K562 (cell line): Measurements from ENCODE around the gene ZNF439. TPM values are rescaled to one million over a fixed set of nuclear protein-coding genes. Genes with fewer than 3 reads are reported as not detected.

ENCODE experiments used
- ATAC-seq: fragments of 200-7000 bp; cut with Tn5 transposase; 3 replicates; pipeline ENCODE4 v1.9.1; 2020; ENCODE audit warnings: moderate library complexity
- BruUV-seq: library from RNA; stranded (reverse); fragments of 400-500 nt; replicated peaks from 2 replicates; lab custom pipeline; 2021; lab: Mats Ljungman, UMichigan
- CTCF ChIA-PET: fragments of 300-600 bp; formaldehyde crosslinking; extraction: SDS; loops from one replicate; lab custom pipeline; 2021; ENCODE audit warnings: low intra/inter-chr PET ratio; lab: Yijun Ruan, JAX
- POLR2A ChIA-PET: fragments of 300-600, 350-650 bp; sonication (Branson Sonifier 250); formaldehyde crosslinking; extraction: SDS; loops from one replicate; lab custom pipeline; 2021; ENCODE audit warnings: antibody characterized with exemption, inconsistent platforms; lab: Yijun Ruan, JAX
- DNase-seq, 4 experiments: peaks; one replicate each; pipeline versions ENCODE4 v3.0.0 to v3.0.0-alpha.2; 2011 to 2018; ENCODE audit warnings: low spot score in 3 of 4, mixed read lengths in 3 of 4; ENCODE audit errors: extremely low read depth in 1 of 4
- FAIRE-seq: peaks from 2 replicates; lab custom pipeline; 2011; peaks lifted over from hg19 to GRCh38; lab: Jason Lieb, UNC
- H2AFZ ChIP-seq: 2 replicates; pipeline ENCODE4 v1.6.0; 2011; ENCODE audit warnings: low read depth, low read length, control low read depth, inconsistent platforms
- H3K27ac ChIP-seq: fragments of 200-600 bp; 3 replicates; pipeline ENCODE4 v1.8.0; 2011; ENCODE audit warnings: low read depth, mild to moderate bottlenecking, control low read depth, inconsistent platforms, low read length, moderate library complexity, mixed read lengths; ENCODE audit errors: extremely low read depth
- H3K27me3 ChIP-seq, 2 experiments: fragments of 300-600 bp in 1 of 2; 2 replicates in 1 of 2; 3 replicates in 1 of 2; pipeline versions ENCODE4 v1.6.0 to v1.8.0; 2011; ENCODE audit warnings: inconsistent platforms in 2 of 2, low read length in 2 of 2, mild to moderate bottlenecking in 1 of 2, mixed read lengths in 1 of 2, moderate library complexity in 1 of 2; ENCODE audit not compliant: control insufficient read depth in 2 of 2, insufficient read depth in 2 of 2
- H3K36me3 ChIP-seq: fragments of 300-600 bp; 3 replicates; pipeline ENCODE4 v1.8.0; 2011; ENCODE audit warnings: mild to moderate bottlenecking, low read length, inconsistent platforms; ENCODE audit not compliant: control insufficient read depth, insufficient read depth
- H3K4me1 ChIP-seq, 2 experiments: fragments of 200-600 bp in 1 of 2; replicated peaks in 1 of 2; 2 replicates in 1 of 2; 3 replicates in 1 of 2; pipeline versions ENCODE4 v1.5.1 to v1.8.0; 2011; ENCODE audit warnings: inconsistent platforms in 2 of 2, low read length in 2 of 2, mild to moderate bottlenecking in 1 of 2, mixed read lengths in 1 of 2, moderate library complexity in 1 of 2; ENCODE audit not compliant: control insufficient read depth in 2 of 2, insufficient read depth in 2 of 2
- H3K4me2 ChIP-seq: 2 replicates; pipeline ENCODE4 v1.6.1; 2011; ENCODE audit warnings: low read length, control low read depth, inconsistent platforms, mixed read lengths; ENCODE audit not compliant: insufficient read depth
- H3K4me3 ChIP-seq: fragments of 200-600 bp; sonication (generic), shearing (Covaris generic); 2 replicates; pipeline ENCODE4 v1.5.1; 2016; ENCODE audit warnings: control low read depth, inconsistent platforms
- H3K79me2 ChIP-seq: fragments of 200-600 bp; 3 replicates; pipeline ENCODE4 v1.8.0; 2011; ENCODE audit warnings: low read length, inconsistent platforms; ENCODE audit not compliant: control insufficient read depth, insufficient read depth
- H3K9ac ChIP-seq, 2 experiments: 2 replicates each; pipeline versions ENCODE4 v1.6.0 to v1.6.1; 2011; ENCODE audit warnings: low read depth in 2 of 2, low read length in 2 of 2, control low read depth in 1 of 2, inconsistent platforms in 1 of 2, mild to moderate bottlenecking in 1 of 2, mixed read lengths in 1 of 2; ENCODE audit not compliant: insufficient read depth in 1 of 2
- H3K9me1 ChIP-seq: one replicate; pipeline ENCODE4 v1.6.0; 2011; ENCODE audit warnings: inconsistent platforms, mild to moderate bottlenecking, low read length, moderate library complexity; ENCODE audit not compliant: control insufficient read depth, insufficient read depth
- H3K9me3 ChIP-seq: replicated peaks from 2 replicates; pipeline ENCODE4 v1.5.1; 2011; ENCODE audit warnings: low read depth, low read length, inconsistent platforms; ENCODE audit not compliant: control insufficient read depth, insufficient read depth
- H4K20me1 ChIP-seq: replicated peaks from 2 replicates; pipeline ENCODE4 v1.6.1; 2011; ENCODE audit warnings: low read length, inconsistent platforms, mixed read lengths; ENCODE audit not compliant: control insufficient read depth, insufficient read depth
- JUN ChIP-seq, 2 experiments: sonication (generic) in 1 of 2; formaldehyde crosslinking in 1 of 2; IDR thresholded peaks; 2 replicates each; pipeline versions ENCODE4 v1.6.1 to v1.8.0; 2012 to 2022; ENCODE audit warnings: borderline replicate concordance in 2 of 2, mild to moderate bottlenecking in 2 of 2, improper control_type of control experiment in 1 of 2, low read depth in 1 of 2, low read length in 1 of 2, missing genetic modification reagents in 1 of 2
- POLR2B ChIP-seq: fragments of 450-650 bp; IDR thresholded peaks from 2 replicates; pipeline ENCODE4 v1.6.1; 2018; ENCODE audit warnings: low read depth; ENCODE audit not compliant: partially characterized antibody
- TRIM24 ChIP-seq, 2 experiments: fragments of 450-650 bp; IDR thresholded peaks; 2 replicates each; pipeline ENCODE4 v1.6.1; 2016
- WGBS: fragments of 100-300 bp; shearing (Covaris generic); methylation state at CpG from one replicate; pipeline ENCODE4 v1.1.6; 2016; ENCODE audit warnings: low coverage, mixed read lengths; ENCODE audit not compliant: insufficient coverage; ENCODE audit errors: missing lambda C conversion rate; 5-methylcytosine and 5-hydroxymethylcytosine counted together
- in situ Hi-C: fragments of 300-500 bp; cut with MboI; formaldehyde crosslinking; loops from 4 replicates; pipeline ENCODE4 v1.15.0; 2018; ENCODE audit warnings: inconsistent platforms, mixed read lengths
- intact Hi-C: fragments of 100-400 bp; cut with micrococcal nuclease; formaldehyde crosslinking; loops from 2 replicates; pipeline ENCODE4 v1.14.2; 2022
- polyA plus RNA-seq, 8 experiments: library from polyadenylated mRNA; depleted of rRNA in 4 of 8; stranded (reverse) in 5 of 8; unstranded in 3 of 8; fragments of >200 nt; fragmentation: Nextera tagmentation in 2 of 8; fragmentation: Illumina TruSeq in 1 of 8; extraction: Ambion mirVana in 2 of 8; extraction: Trizol in 1 of 8; gene quantifications; 2 replicates each; pipeline versions ENCODE4 v1.2.1 to v1.2.3, GENCODE V29; 2011 to 2014; ENCODE audit warnings: inconsistent platforms in 1 of 8, missing spikeins in 1 of 8
- total RNA-seq, 7 experiments: library from RNA; depleted of rRNA in 6 of 7; stranded (reverse); fragments of >200 nt in 6 of 7; fragmentation: Illumina TruSeq in 2 of 7; extraction: Trizol in 2 of 7; gene quantifications; 2 replicates each; pipeline versions ENCODE4 v1.2.1 to v1.2.3, GENCODE V29; 2011 to 2021; ENCODE audit warnings: low replicate concordance in 1 of 7
- TF ChIP-seq, protein P1 (sequence below): sonication (generic); formaldehyde crosslinking; IDR thresholded peaks from 2 replicates; pipeline ENCODE4 v1.8.0; 2023; ENCODE audit warnings: missing genetic modification reagents, mild to moderate bottlenecking, borderline replicate concordance
- TF ChIP-seq, protein P2 (sequence below): fragments of 450-650 bp; IDR thresholded peaks from 2 replicates; pipeline ENCODE4 v1.6.1; 2016; ENCODE audit warnings: low read depth

ZNF439 gene
- total and polyA plus RNA-seq, 9 of the 15 experiments (the other 6 are each of a cell fraction or from before 2014, with no cell fraction given): 0.04 to 0.18 (median 0.10) TPM; not detected in 3

DNA sequence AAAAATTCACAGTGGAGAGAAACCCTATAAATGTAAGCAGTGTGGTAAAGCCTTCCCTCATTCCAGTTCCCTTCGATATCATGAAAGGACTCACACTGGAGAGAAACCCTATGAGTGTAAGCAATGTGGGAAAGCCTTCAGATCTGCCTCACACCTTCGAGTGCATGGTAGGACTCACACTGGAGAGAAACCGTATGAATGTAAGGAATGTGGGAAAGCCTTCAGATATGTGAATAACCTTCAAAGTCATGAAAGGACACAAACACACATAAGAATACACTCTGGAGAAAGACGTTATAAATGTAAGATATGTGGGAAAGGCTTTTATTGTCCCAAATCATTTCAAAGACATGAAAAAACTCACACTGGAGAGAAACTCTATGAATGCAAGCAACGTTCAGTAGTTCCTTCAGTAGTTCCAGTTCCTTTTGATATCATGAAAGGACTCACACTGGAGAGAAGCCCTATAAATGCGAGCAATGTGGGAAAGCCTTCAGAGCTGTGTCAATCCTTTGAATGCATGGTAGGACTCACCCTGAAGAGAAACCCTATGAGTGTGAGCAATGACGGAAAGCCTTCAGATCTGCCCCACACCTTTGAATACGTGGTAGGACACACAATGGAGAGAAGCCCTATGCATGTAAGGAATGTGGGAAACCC is 16.1 kb upstream of the ZNF439 start (continued):
- TF ChIP-seq, protein P1, sequence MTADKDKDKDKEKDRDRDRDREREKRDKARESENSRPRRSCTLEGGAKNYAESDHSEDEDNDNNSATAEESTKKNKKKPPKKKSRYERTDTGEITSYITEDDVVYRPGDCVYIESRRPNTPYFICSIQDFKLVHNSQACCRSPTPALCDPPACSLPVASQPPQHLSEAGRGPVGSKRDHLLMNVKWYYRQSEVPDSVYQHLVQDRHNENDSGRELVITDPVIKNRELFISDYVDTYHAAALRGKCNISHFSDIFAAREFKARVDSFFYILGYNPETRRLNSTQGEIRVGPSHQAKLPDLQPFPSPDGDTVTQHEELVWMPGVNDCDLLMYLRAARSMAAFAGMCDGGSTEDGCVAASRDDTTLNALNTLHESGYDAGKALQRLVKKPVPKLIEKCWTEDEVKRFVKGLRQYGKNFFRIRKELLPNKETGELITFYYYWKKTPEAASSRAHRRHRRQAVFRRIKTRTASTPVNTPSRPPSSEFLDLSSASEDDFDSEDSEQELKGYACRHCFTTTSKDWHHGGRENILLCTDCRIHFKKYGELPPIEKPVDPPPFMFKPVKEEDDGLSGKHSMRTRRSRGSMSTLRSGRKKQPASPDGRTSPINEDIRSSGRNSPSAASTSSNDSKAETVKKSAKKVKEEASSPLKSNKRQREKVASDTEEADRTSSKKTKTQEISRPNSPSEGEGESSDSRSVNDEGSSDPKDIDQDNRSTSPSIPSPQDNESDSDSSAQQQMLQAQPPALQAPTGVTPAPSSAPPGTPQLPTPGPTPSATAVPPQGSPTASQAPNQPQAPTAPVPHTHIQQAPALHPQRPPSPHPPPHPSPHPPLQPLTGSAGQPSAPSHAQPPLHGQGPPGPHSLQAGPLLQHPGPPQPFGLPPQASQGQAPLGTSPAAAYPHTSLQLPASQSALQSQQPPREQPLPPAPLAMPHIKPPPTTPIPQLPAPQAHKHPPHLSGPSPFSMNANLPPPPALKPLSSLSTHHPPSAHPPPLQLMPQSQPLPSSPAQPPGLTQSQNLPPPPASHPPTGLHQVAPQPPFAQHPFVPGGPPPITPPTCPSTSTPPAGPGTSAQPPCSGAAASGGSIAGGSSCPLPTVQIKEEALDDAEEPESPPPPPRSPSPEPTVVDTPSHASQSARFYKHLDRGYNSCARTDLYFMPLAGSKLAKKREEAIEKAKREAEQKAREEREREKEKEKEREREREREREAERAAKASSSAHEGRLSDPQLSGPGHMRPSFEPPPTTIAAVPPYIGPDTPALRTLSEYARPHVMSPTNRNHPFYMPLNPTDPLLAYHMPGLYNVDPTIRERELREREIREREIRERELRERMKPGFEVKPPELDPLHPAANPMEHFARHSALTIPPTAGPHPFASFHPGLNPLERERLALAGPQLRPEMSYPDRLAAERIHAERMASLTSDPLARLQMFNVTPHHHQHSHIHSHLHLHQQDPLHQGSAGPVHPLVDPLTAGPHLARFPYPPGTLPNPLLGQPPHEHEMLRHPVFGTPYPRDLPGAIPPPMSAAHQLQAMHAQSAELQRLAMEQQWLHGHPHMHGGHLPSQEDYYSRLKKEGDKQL: no peak

DNA sequence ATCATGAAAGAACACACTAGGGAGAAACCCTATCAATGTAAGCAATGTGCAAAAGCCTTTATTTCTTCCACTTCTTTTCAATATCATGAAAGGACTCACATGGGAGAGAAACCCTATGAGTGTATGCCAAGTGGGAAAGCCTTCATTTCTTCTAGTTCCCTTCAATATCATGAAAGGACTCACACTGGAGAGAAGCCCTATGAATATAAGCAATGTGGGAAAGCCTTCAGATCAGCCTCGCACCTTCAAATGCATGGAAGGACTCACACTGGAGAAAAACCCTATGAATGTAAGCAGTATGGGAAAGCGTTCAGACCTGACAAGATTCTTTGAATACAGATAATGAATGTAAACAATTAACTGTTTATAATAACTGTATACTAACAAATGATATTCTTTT is 15.0 kb upstream of the ZNF439 start:
- H3K79me2 ChIP-seq: no peaks in the 10 kb centered on the region; the same call in 2 of the 3 replicates
- H3K9ac ChIP-seq: no peak overlapping the region
- DNase-seq (no peak), ATAC-seq (no peak), FAIRE-seq (no peak)
- no peak overlapping the region for H3K4me3 ChIP-seq
- in situ Hi-C loops (no loop called here), intact Hi-C loops (no loop called here)
- H3K36me3 ChIP-seq: peaks cover 61% of the 10 kb centered on the region
- H3K4me2 ChIP-seq: no peak overlapping the region
- CTCF ChIA-PET: no interaction called here
- H2AFZ ChIP-seq: no peak overlapping the region
- no TSS peak for BruUV-seq
- POLR2A ChIA-PET: no interaction called here
- peaks cover 4 to 7% of the 10 kb centered on the region in 2 experiments; a peak in 3 of 5 replicates for H3K4me1 ChIP-seq
- H3K27ac ChIP-seq: no peak overlapping the region
- 98% methylated on average over 2 of the region's 2 CpGs for WGBS
- H4K20me1 ChIP-seq: no peaks in the 10 kb centered on the region
- no peaks in the 10 kb centered on the region for H3K9me1 ChIP-seq
- no peaks in the 10 kb centered on the region for H3K27me3 ChIP-seq
- peaks cover 43% of the 10 kb centered on the region for H3K9me3 ChIP-seq
- TF ChIP-seq POLR2B (peak; percentile 31), JUN (IDR thresholded peaks at IDR 0.05; ENCODE audit: borderline replicate concordance, low read depth, low read length) (0 out of 2 replicates have a peak, but pooled peaks have one; percentile 23), JUN (CRISPR knock-in tag; IDR thresholded peaks at IDR 0.05; ENCODE audit: borderline replicate concordance) (no peak), TRIM24 (IDR thresholded peaks at IDR 0.05) (peak in 1 of 2 experiments; percentile 40; a peak in 1 of 4 replicates)
- TF ChIP-seq, protein P2, sequence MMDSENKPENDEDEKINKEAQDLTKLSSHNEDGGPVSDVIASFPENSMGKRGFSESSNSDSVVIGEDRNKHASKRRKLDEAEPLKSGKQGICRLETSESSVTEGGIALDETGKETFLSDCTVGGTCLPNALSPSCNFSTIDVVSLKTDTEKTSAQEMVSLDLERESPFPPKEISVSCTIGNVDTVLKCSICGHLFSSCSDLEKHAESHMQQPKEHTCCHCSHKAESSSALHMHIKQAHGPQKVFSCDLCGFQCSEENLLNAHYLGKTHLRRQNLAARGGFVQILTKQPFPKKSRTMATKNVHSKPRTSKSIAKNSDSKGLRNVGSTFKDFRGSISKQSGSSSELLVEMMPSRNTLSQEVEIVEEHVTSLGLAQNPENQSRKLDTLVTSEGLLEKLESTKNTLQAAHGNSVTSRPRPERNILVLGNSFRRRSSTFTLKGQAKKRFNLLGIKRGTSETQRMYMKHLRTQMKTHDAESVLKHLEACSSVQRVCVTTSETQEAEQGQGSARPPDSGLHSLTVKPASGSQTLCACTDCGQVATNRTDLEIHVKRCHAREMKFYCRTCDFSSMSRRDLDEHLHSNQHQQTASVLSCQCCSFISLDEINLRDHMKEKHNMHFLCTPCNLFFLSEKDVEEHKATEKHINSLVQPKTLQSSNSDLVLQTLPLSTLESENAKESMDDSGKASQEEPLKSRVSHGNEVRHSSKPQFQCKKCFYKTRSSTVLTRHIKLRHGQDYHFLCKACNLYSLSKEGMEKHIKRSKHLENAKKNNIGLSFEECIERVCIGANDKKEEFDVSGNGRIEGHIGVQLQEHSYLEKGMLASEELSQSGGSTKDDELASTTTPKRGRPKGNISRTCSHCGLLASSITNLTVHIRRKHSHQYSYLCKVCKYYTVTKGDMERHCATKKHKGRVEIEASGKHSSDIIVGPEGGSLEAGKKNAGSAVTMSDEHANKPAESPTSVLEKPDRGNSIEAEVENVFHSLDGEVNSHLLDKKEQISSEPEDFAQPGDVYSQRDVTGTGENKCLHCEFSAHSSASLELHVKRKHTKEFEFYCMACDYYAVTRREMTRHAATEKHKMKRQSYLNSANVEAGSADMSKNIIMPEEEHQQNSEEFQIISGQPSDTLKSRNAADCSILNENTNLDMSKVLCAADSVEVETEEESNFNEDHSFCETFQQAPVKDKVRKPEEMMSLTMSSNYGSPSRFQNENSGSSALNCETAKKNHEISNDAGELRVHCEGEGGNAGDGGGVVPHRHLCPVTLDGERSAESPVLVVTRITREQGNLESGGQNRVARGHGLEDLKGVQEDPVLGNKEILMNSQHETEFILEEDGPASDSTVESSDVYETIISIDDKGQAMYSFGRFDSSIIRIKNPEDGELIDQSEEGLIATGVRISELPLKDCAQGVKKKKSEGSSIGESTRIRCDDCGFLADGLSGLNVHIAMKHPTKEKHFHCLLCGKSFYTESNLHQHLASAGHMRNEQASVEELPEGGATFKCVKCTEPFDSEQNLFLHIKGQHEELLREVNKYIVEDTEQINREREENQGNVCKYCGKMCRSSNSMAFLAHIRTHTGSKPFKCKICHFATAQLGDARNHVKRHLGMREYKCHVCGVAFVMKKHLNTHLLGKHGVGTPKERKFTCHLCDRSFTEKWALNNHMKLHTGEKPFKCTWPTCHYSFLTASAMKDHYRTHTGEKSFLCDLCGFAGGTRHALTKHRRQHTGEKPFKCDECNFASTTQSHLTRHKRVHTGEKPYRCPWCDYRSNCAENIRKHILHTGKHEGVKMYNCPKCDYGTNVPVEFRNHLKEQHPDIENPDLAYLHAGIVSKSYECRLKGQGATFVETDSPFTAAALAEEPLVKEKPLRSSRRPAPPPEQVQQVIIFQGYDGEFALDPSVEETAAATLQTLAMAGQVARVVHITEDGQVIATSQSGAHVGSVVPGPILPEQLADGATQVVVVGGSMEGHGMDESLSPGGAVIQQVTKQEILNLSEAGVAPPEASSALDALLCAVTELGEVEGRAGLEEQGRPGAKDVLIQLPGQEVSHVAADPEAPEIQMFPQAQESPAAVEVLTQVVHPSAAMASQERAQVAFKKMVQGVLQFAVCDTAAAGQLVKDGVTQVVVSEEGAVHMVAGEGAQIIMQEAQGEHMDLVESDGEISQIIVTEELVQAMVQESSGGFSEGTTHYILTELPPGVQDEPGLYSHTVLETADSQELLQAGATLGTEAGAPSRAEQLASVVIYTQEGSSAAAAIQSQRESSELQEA: no peak
